Sigmoid colon (tissue), 7 donors: ENCODE results near the gene RNFT1. TPM values are rescaled to one million over a fixed set of nuclear protein-coding genes. Genes with fewer than 3 reads are reported as not detected.
"Not testable (repeated sequence)": the region's sequence is repeated elsewhere in the genome, so short reads cannot be mapped to it uniquely, and the experiment has no call there.

Experiments
- DNase-seq: peaks from one replicate; pipeline ENCODE4 v3.0.0-alpha.2; 2019
- H3K27ac ChIP-seq, 4 donors: fragments of 200-600 bp; sonication (generic); one replicate each; pipeline ENCODE4 v1.5.1; 2016 to 2019; ENCODE audit warnings: mild to moderate bottlenecking in 1 of 4
- H3K27me3 ChIP-seq, 3 donors: fragments of 200-600 bp; sonication (generic); one replicate each; pipeline ENCODE4 v1.5.1; 2019; ENCODE audit warnings: mild to moderate bottlenecking in 1 of 3
- H3K36me3 ChIP-seq, 4 donors: fragments of 200-600 bp; sonication (generic); one replicate each; pipeline ENCODE4 v1.5.1; 2016 to 2019
- H3K4me1 ChIP-seq, 4 donors: fragments of 200-600 bp; sonication (generic); one replicate each; pipeline ENCODE4 v1.5.1; 2017 to 2019
- H3K4me3 ChIP-seq, 4 donors: fragments of 200-600 bp; sonication (generic); one replicate each; pipeline ENCODE4 v1.5.1; 2017 to 2019; ENCODE audit warnings: mild to moderate bottlenecking in 2 of 4, moderate library complexity in 1 of 4
- H3K9me3 ChIP-seq, 4 donors: fragments of 200-600 bp in 3 of 4; sonication (generic) in 3 of 4; one replicate each; pipeline versions ENCODE4 v1.5.1 to v1.6.1; 2013 to 2019
- EP300 ChIP-seq, 4 donors: sonication (generic); formaldehyde crosslinking; IDR thresholded peaks; one replicate each; pipeline ENCODE4 v1.6.1; 2017; ENCODE audit warnings: antibody characterized with exemption in 4 of 4
- POLR2A ChIP-seq, 2 donors: fragments of 450-650 bp; IDR thresholded peaks; one replicate each; pipeline ENCODE4 v1.6.1; 2016; ENCODE audit warnings: antibody characterized with exemption in 2 of 2, mild to moderate bottlenecking in 2 of 2, moderate library complexity in 2 of 2
- POLR2AphosphoS5 ChIP-seq, 4 donors: sonication (generic); formaldehyde crosslinking; IDR thresholded peaks; one replicate each; pipeline ENCODE4 v1.6.1; 2017; ENCODE audit warnings: antibody characterized with exemption in 4 of 4
- WGBS, 2 donors: extraction: QIAGEN DNeasy Blood & Tissue Kit; methylation state at CpG; one replicate each; pipeline ENCODE4 v1.1.7; 2013; 5-methylcytosine and 5-hydroxymethylcytosine counted together
- intact Hi-C: fragments of 100-400 bp; cut with DNase I; formaldehyde crosslinking; loops from one replicate; pipeline ENCODE4 v1.15.1; 2023
- polyA plus RNA-seq, 3 donors: library from polyadenylated mRNA; stranded (reverse); fragments of 200-250 nt; gene quantifications; one replicate each; pipeline ENCODE4 v1.2.3, GENCODE V29; 2013
- total RNA-seq, 4 donors: library from RNA; depleted of rRNA; stranded (reverse); fragments of >200 nt; gene quantifications; one replicate each; pipeline ENCODE4 v1.1.0, GENCODE V29; 2016
- TF ChIP-seq, protein P1 (sequence below), 4 experiments: fragments of 450-650 bp in 3 of 4; fragments of 200-600 bp in 1 of 4; IDR thresholded peaks; one replicate each; pipeline ENCODE4 v1.5.1; 2016 to 2019; ENCODE audit warnings: antibody characterized with exemption in 4 of 4, mild to moderate bottlenecking in 3 of 4, moderate library complexity in 2 of 4
- donor health status: healthy with polysubstance abuse.
- donor health status: Bipolar disorder and iron deficiency.
- donor health status: healthy.

RNFT1 gene, protein sequence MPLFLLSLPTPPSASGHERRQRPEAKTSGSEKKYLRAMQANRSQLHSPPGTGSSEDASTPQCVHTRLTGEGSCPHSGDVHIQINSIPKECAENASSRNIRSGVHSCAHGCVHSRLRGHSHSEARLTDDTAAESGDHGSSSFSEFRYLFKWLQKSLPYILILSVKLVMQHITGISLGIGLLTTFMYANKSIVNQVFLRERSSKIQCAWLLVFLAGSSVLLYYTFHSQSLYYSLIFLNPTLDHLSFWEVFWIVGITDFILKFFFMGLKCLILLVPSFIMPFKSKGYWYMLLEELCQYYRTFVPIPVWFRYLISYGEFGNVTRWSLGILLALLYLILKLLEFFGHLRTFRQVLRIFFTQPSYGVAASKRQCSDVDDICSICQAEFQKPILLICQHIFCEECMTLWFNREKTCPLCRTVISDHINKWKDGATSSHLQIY
- total RNA-seq (10 to 100 TPM; 11.8 to 16.8 (median 15.2) TPM), polyA plus RNA-seq (10 to 100 TPM in 2 of 3 donors, 1 to 10 TPM in 1; 7.9 to 17.9 (median 10.2) TPM)

DNA sequence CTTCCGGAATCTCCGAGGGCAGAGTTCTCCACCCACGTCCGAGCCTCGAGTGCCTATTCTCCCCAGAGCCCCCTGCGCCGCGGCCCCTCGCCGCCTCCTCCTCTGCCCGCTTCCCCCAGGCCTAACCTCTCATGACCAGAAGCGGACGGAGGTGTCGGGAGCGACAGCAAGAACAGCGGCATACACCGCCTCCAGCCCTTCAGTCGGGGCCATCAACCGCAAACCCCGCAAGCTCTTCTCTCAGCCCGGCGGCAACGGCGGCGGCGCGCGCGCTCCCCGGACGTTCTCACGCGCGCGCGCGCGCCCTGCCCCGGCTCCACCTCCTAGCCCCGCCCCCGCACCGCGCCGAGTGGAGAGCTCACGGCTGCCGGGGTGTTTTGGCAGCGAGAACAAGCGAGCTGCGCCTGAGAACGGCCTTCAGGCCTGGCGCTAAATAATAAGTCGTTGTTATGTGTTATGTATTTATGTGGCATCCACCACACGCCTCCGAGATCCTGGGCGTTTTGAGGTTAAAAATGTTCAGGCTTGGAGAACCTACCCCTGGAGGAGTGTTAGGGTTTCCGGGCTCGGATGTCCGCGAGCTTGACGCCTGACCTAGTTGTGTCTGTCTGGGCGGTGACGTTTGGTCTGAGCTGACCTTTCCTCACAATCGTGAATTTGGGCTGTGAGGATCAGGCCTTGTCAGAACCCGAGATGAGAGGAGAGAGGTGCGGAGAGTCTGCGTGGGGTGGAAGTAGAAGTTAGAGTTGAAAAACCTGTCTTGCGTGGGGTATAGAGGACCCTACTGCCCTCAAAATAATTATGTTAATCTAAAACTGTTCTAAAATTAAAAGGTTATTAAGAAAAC lies at the start of gene RNFT1:
RNFT1 (minus strand) TSS at position 259 of the 847 bp plus-strand sequence; CDS start at position 182, 77 bp downstream.
- WGBS, 2 donors, result 1 to 2% methylated on average over 67 of the region's 67 CpGs
- TF ChIP-seq EP300 (IDR thresholded peaks at IDR 0.05) (no peak), POLR2A (IDR thresholded peaks at IDR 0.05) (peak; percentile 17 to 65), POLR2AphosphoS5 (IDR thresholded peaks at IDR 0.05) (peak; percentile 47 to 86 (median 78))
- TF ChIP-seq, protein P1, sequence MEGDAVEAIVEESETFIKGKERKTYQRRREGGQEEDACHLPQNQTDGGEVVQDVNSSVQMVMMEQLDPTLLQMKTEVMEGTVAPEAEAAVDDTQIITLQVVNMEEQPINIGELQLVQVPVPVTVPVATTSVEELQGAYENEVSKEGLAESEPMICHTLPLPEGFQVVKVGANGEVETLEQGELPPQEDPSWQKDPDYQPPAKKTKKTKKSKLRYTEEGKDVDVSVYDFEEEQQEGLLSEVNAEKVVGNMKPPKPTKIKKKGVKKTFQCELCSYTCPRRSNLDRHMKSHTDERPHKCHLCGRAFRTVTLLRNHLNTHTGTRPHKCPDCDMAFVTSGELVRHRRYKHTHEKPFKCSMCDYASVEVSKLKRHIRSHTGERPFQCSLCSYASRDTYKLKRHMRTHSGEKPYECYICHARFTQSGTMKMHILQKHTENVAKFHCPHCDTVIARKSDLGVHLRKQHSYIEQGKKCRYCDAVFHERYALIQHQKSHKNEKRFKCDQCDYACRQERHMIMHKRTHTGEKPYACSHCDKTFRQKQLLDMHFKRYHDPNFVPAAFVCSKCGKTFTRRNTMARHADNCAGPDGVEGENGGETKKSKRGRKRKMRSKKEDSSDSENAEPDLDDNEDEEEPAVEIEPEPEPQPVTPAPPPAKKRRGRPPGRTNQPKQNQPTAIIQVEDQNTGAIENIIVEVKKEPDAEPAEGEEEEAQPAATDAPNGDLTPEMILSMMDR (IDR thresholded peaks at IDR 0.05), result no peak
- Histone ChIP-seq H3K27me3 (no peaks in the 10 kb centered on the region), H3K4me1 (peaks cover 0 to 18% (median 17%) of the 10 kb centered on the region in 4 donors), H3K36me3 (no peaks in the 10 kb centered on the region), H3K4me3 (peak within 1 kb of the TSS; percentile 71 to 88 (median 85)), H3K27ac (peak within 1 kb of the TSS; percentile 93 to 97 (median 94)), H3K9me3 (no peaks in the 10 kb centered on the region)
- intact Hi-C loops, result loop anchor here (5.0 to 10.0 kb wide), 2 partner anchors 73 to 220 kb away; no protein-coding TSS in a partner anchor
- DNase-seq, result peak; percentile 94

DNA sequence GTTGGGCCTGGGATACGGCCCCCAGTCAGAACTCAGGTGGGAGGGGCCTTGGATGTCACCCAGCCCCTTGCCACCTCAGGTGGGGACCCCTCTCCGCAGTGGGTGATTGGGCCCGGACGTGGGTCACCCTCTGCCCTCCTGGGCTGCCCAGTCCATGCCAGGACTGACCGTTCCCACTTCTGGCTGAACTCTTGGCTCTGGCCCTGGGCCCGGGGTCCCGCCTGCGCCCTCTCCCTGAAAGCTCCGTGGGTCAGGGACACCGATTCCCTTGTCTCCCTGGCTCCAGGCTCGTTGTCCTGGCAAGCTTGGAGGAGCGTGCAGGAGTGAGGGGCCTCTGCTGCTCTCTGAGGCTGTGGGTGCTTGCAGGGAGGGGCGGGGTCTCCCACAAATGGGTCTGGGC lies 44.8 kb upstream of the RNFT1 start:
- H3K9me3 ChIP-seq, H3K27ac ChIP-seq, DNase-seq, H3K4me1 ChIP-seq, H3K36me3 ChIP-seq, H3K4me3 ChIP-seq, intact Hi-C loops, H3K27me3 ChIP-seq: not testable (repeated sequence)
- WGBS, 2 donors, result 89 to 90% methylated on average over 6 of the region's 13 CpGs

- H3K27ac ChIP-seq, H3K36me3 ChIP-seq, DNase-seq, H3K27me3 ChIP-seq, H3K4me1 ChIP-seq, H3K4me3 ChIP-seq, H3K9me3 ChIP-seq, intact Hi-C loops: not testable (repeated sequence)
- 29 to 88% methylated on average over 8 to 9 of the region's 16 CpGs for WGBS, 2 donors
Measured at GRCh38 chr17:60008377-60008776, 43.8 kb upstream of the RNFT1 start.

DNA sequence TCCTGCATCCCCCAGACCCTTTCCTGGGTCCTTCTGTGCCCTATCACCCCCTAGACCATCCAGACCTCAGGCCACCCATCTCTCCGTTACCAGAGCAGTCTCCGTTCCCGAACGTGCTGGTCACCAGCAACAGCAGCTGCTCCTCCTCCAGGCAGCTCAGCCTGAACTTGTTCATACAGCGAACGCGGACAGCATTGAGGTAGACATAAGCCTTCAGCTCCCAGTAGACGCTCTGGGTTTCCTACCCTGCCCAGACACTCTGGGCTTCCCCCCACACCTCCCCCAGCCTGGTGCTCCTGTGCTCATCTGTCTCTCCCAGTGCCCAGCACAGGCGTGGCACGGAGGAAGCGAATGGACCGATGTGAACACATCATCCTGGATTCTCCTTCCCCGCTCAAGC lies 41.6 kb upstream of the RNFT1 start:
- Histone ChIP-seq H3K9me3 (no peaks in the 10 kb centered on the region), H3K4me3 (no peak overlapping the region), H3K36me3 (no peaks in the 10 kb centered on the region), H3K27me3 (no peaks in the 10 kb centered on the region), H3K27ac (no peak overlapping the region), H3K4me1 (no peaks in the 10 kb centered on the region)
- intact Hi-C loops, result no loop called here
- DNase-seq, result no peak
- 89 to 93% methylated on average over 13 of the region's 13 CpGs for WGBS, 2 donors
- TF ChIP-seq POLR2AphosphoS5 (IDR thresholded peaks at IDR 0.05), result no peak
- no peak for TF ChIP-seq POLR2A (IDR thresholded peaks at IDR 0.05)
- TF ChIP-seq EP300 (IDR thresholded peaks at IDR 0.05), result no peak
- TF ChIP-seq, protein P1 (IDR thresholded peaks at IDR 0.05), result no peak

DNA sequence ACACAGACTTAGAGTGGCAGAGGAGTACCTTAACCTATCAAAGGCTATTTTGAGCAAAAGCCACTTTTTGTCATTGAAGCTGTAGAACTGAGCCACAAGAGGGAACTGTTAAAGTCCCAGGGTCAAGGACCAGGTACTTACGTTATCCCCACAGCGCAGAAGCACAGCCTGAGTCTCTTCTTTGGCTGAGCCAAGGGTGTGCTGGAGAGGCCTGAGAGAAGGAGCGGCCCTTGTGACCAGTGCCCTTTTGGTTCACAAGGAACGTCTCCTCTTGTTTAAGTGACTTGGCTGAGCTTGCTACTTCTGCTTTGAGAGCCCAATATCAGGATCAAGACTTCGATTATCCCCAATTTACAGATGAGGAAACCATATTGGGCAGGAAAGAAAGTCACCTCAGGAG lies 40.0 kb upstream of the RNFT1 start:
- H3K9me3 ChIP-seq, DNase-seq, H3K27me3 ChIP-seq, H3K36me3 ChIP-seq, H3K4me3 ChIP-seq, H3K27ac ChIP-seq, H3K4me1 ChIP-seq, intact Hi-C loops: not testable (repeated sequence)
- WGBS, 2 donors, result 80 to 84% methylated on average over 5 of the region's 5 CpGs

DNA sequence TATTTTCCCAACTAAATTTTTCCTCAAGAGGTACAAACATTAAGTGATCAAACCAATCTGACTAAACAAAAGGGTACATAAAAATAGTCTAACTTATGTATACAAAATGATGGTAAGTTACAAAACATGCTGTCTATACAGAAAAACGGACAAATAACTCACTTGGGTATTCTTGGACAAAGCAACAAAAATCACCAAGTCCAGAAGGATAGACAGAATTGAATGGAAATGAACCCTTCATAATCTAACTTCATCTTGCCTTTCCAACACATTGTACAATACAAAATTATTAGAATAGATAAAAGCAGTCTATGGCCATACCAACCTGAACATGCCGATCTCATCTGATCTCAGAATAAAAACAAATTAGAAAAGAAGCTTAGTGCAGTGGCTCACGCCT lies 37.9 kb upstream of the RNFT1 start:
- intact Hi-C loops, result not testable (repeated sequence)
- WGBS, 2 donors, result 89% methylated on average over 3 of the region's 3 CpGs

GRCh38 chr17:59996608-59997007 lies 32.1 kb upstream of the RNFT1 start:
- H3K27me3 ChIP-seq, intact Hi-C loops, DNase-seq, H3K36me3 ChIP-seq, H3K9me3 ChIP-seq, H3K27ac ChIP-seq, H3K4me1 ChIP-seq, H3K4me3 ChIP-seq: not testable (repeated sequence)
- WGBS, 2 donors, result 83 to 93% methylated on average over 2 to 3 of the region's 3 CpGs

More for the DNA sequence above, 37.9 kb upstream of the RNFT1 start:
- H3K36me3 ChIP-seq, H3K4me3 ChIP-seq, DNase-seq, H3K4me1 ChIP-seq, H3K27me3 ChIP-seq, H3K9me3 ChIP-seq, H3K27ac ChIP-seq: not testable (repeated sequence)

GRCh38 chr17:59975166-59975565 lies 10.6 kb upstream of the RNFT1 start:
- H3K4me3 ChIP-seq, H3K4me1 ChIP-seq, H3K27ac ChIP-seq, H3K27me3 ChIP-seq, H3K36me3 ChIP-seq, DNase-seq, H3K9me3 ChIP-seq, intact Hi-C loops: not testable (repeated sequence)
- 88 to 93% methylated on average over 6 of the region's 6 CpGs for WGBS, 2 donors

DNA sequence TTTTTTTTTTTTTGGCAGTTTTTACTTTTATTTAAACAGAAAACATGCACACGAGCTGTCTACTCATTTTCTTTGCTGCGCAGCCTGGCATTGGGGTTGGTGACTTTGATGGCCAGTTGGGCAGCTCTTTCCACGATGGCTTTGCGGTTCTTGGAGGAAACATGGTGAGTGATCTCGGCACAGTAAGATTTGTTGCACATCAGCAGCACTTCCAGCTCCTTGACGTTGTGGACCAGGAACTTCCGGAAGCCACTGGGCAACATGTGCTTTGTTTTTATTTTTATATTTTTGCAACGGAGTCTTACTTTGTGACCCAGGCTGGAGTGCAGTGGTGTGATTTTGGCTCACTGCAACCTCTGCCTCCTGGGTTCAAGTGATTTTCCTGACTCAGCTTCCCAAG lies 8.9 kb upstream of the RNFT1 start:
- WGBS, 2 donors, result 90 to 95% methylated on average over 8 of the region's 8 CpGs
- DNase-seq, intact Hi-C loops: not testable (repeated sequence)

More for the DNA sequence above, 8.9 kb upstream of the RNFT1 start:
- not testable (repeated sequence) for H3K4me3 ChIP-seq, H3K36me3 ChIP-seq, H3K4me1 ChIP-seq, H3K9me3 ChIP-seq, H3K27me3 ChIP-seq, H3K27ac ChIP-seq
